ENCODE measurements around the gene GH2.
"Not testable (repeated sequence)": the region's sequence is repeated elsewhere in the genome, so short reads cannot be mapped to it uniquely, and the experiment has no call there.

Gene GH2

GRCh38 chr17:63871646-63872365 lies 9.9 kb downstream of the GH2 start:
- not testable (repeated sequence) for DNase-seq

- DNase-seq, result not testable (repeated sequence)
Measured at GRCh38 chr17:63870292-63870665, 11.5 kb downstream of the GH2 start.

GRCh38 chr17:63869491-63870291 lies 12.1 kb downstream of the GH2 start:
- peak; percentile 12 for DNase-seq

- not testable (repeated sequence) for DNase-seq
Measured at GRCh38 chr17:63866625-63867024, 15.1 kb downstream of the GH2 start.

- DNase-seq, result no peak
Measured at GRCh38 chr17:63859257-63859656, 22.5 kb downstream of the GH2 start.

- not testable (repeated sequence) for DNase-seq
Measured at GRCh38 chr17:63856425-63856824, 25.3 kb downstream of the GH2 start.

GRCh38 chr17:63855185-63855584 lies 26.6 kb downstream of the GH2 start:
- no peak for DNase-seq

GRCh38 chr17:63854709-63855108 lies 27.0 kb downstream of the GH2 start:
- no peak for DNase-seq

GRCh38 chr17:63853260-63853659 lies 28.5 kb downstream of the GH2 start:
- DNase-seq, result no peak

GRCh38 chr17:63850401-63850800 lies 31.3 kb downstream of the GH2 start:
- DNase-seq, result no peak

- no peak for DNase-seq
Measured at GRCh38 chr17:63848834-63849689, 32.7 kb downstream of the GH2 start.

- DNase-seq, result no peak
Measured at GRCh38 chr17:63847525-63848249, 34.1 kb downstream of the GH2 start.

- DNase-seq, result no peak
Measured at GRCh38 chr17:63845509-63845908, 36.2 kb downstream of the GH2 start.

GRCh38 chr17:63843910-63844677 lies 37.6 kb downstream of the GH2 start:
- no peak for DNase-seq

- peak; percentile 83 for DNase-seq
Measured at GRCh38 chr17:63843387-63843888, 38.3 kb downstream of the GH2 start.

GRCh38 chr17:63842540-63843386 lies 39.0 kb downstream of the GH2 start, which contains the start of gene SMARCD2:
TSS of gene SMARCD2 (minus strand) at chr17:63842685. CDS start at chr17:63842674, 11 bp downstream.
- peak; percentile 99 for DNase-seq

GRCh38 chr17:63842173-63842539 lies 39.6 kb downstream of the GH2 start:
- no peak for DNase-seq

GRCh38 chr17:63841350-63842172 lies 40.2 kb downstream of the GH2 start:
- DNase-seq, result peak; percentile 55

- DNase-seq, result no peak
Measured at GRCh38 chr17:63840591-63841349, 41.0 kb downstream of the GH2 start.

Measured in HCEC 1CT (cell line).